Bone marrow (tissue), 2 donors: ENCODE results near the gene ABHD12B.
"Not testable (repeated sequence)": the region's sequence is repeated elsewhere in the genome, so short reads cannot be mapped to it uniquely, and the experiment has no call there.

ENCODE experiments used
- DNase-seq, 2 donors: peaks; one replicate each; lab custom pipeline; 2025; lab: John Stamatoyannopoulos, UW

ABHD12B gene

GRCh38 chr14:50935126-50936015, 63.5 kb downstream of the ABHD12B start:
- no peak for DNase-seq

GRCh38 chr14:50936016-50936340, 64.1 kb downstream of the ABHD12B start:
- no peak for DNase-seq

GRCh38 chr14:50936882-50937281, 65.0 kb downstream of the ABHD12B start:
- DNase-seq, result no peak

- peak in 1 of 2 donors; percentile 22 for DNase-seq
Observed at GRCh38 chr14:50937325-50937724, 65.5 kb downstream of the ABHD12B start.

GRCh38 chr14:50937800-50938199, 65.9 kb downstream of the ABHD12B start:
- DNase-seq, result no peak

- no peak for DNase-seq
Observed at GRCh38 chr14:50941151-50941550, 69.3 kb downstream of the ABHD12B start.

GRCh38 chr14:50941638-50942037, 69.8 kb downstream of the ABHD12B start:
- DNase-seq, result not testable (repeated sequence)

GRCh38 chr14:50943261-50943942, 71.5 kb downstream of the ABHD12B start:
- peak in 1 of 2 donors; percentile 16 for DNase-seq

GRCh38 chr14:50943943-50944646, 72.2 kb downstream of the ABHD12B start, which contains the start of gene PYGL:
TSS of gene PYGL (minus strand) at chr14:50944483. CDS start at chr14:50944403, 80 bp downstream.
- peak; percentile 42 to 51 for DNase-seq

- peak in 1 of 2 donors; percentile 23 for DNase-seq
Observed at GRCh38 chr14:50944647-50945413, 73.0 kb downstream of the ABHD12B start.

- DNase-seq, result no peak
Observed at GRCh38 chr14:50946234-50946935, 74.5 kb downstream of the ABHD12B start.

- DNase-seq, result no peak
Observed at GRCh38 chr14:50947446-50947845, 75.6 kb downstream of the ABHD12B start.

- DNase-seq, result no peak
Observed at GRCh38 chr14:50948205-50948604, 76.4 kb downstream of the ABHD12B start.

- DNase-seq, result no peak
Observed at GRCh38 chr14:50951032-50951431, 79.2 kb downstream of the ABHD12B start.

GRCh38 chr14:50953502-50953901, 81.6 kb downstream of the ABHD12B start:
- DNase-seq, result no peak
